Sigmoid colon (tissue), 7 donors: ENCODE results near the gene NR3C2. TPM values are rescaled to one million over a fixed set of nuclear protein-coding genes. Genes with fewer than 3 reads are reported as not detected.

Experiments
- DNase-seq: peaks from one replicate; pipeline ENCODE4 v3.0.0-alpha.2; 2019
- H3K27ac ChIP-seq, 4 donors: fragments of 200-600 bp; sonication (generic); one replicate each; pipeline ENCODE4 v1.5.1; 2016 to 2019; ENCODE audit warnings: mild to moderate bottlenecking in 1 of 4
- H3K27me3 ChIP-seq, 3 donors: fragments of 200-600 bp; sonication (generic); one replicate each; pipeline ENCODE4 v1.5.1; 2019; ENCODE audit warnings: mild to moderate bottlenecking in 1 of 3
- H3K36me3 ChIP-seq, 4 donors: fragments of 200-600 bp; sonication (generic); one replicate each; pipeline ENCODE4 v1.5.1; 2016 to 2019
- H3K4me1 ChIP-seq, 4 donors: fragments of 200-600 bp; sonication (generic); one replicate each; pipeline ENCODE4 v1.5.1; 2017 to 2019
- H3K4me3 ChIP-seq, 4 donors: fragments of 200-600 bp; sonication (generic); one replicate each; pipeline ENCODE4 v1.5.1; 2017 to 2019; ENCODE audit warnings: mild to moderate bottlenecking in 2 of 4, moderate library complexity in 1 of 4
- H3K9me3 ChIP-seq, 4 donors: fragments of 200-600 bp in 3 of 4; sonication (generic) in 3 of 4; one replicate each; pipeline versions ENCODE4 v1.5.1 to v1.6.1; 2013 to 2019
- CTCF ChIP-seq, 4 experiments: fragments of 450-650 bp in 3 of 4; fragments of 200-600 bp in 1 of 4; IDR thresholded peaks; one replicate each; pipeline ENCODE4 v1.5.1; 2016 to 2019; ENCODE audit warnings: antibody characterized with exemption in 4 of 4, mild to moderate bottlenecking in 3 of 4, moderate library complexity in 2 of 4
- EP300 ChIP-seq, 4 donors: sonication (generic); formaldehyde crosslinking; IDR thresholded peaks; one replicate each; pipeline ENCODE4 v1.6.1; 2017; ENCODE audit warnings: antibody characterized with exemption in 4 of 4
- POLR2A ChIP-seq, 2 donors: fragments of 450-650 bp; IDR thresholded peaks; one replicate each; pipeline ENCODE4 v1.6.1; 2016; ENCODE audit warnings: antibody characterized with exemption in 2 of 2, mild to moderate bottlenecking in 2 of 2, moderate library complexity in 2 of 2
- POLR2AphosphoS5 ChIP-seq, 4 donors: sonication (generic); formaldehyde crosslinking; IDR thresholded peaks; one replicate each; pipeline ENCODE4 v1.6.1; 2017; ENCODE audit warnings: antibody characterized with exemption in 4 of 4
- WGBS, 2 donors: extraction: QIAGEN DNeasy Blood & Tissue Kit; methylation state at CpG; one replicate each; pipeline ENCODE4 v1.1.7; 2013; 5-methylcytosine and 5-hydroxymethylcytosine counted together
- intact Hi-C: fragments of 100-400 bp; cut with DNase I; formaldehyde crosslinking; loops from one replicate; pipeline ENCODE4 v1.15.1; 2023
- polyA plus RNA-seq, 3 donors: library from polyadenylated mRNA; stranded (reverse); fragments of 200-250 nt; gene quantifications; one replicate each; pipeline ENCODE4 v1.2.3, GENCODE V29; 2013
- total RNA-seq, 4 donors: library from RNA; depleted of rRNA; stranded (reverse); fragments of >200 nt; gene quantifications; one replicate each; pipeline ENCODE4 v1.1.0, GENCODE V29; 2016
- donor health status: healthy with polysubstance abuse.
- donor health status: Bipolar disorder and iron deficiency.
- donor health status: healthy.

Gene NR3C2
- total and polyA plus RNA-seq, 7 donors, result 15.6 to 34.9 (median 23.4) TPM

DNA sequence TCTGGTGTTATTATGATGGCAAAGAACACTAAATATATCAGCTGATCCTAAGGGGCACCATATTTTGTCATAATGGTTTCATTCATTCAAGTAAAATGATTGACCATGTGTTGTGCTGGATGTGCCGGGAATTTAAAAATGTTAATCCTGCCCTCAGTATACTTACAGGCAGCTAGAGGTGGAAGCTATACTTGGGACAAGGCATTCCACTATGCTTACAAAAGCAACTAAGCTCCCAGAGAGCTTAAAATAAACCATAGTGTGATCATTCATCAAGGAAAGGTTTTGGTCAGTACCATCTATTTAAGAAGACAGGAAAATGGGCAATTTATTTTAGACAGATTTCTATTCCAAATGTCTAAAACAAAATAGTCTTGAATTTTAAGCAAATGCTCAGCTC, 46.4 kb downstream of the NR3C2 start:
- no peaks in the 10 kb centered on the region for H3K9me3 ChIP-seq
- no peaks in the 10 kb centered on the region for H3K27me3 ChIP-seq
- no peaks in the 10 kb centered on the region for H3K36me3 ChIP-seq
- DNase-seq, result no peak
- peaks cover 0 to 40% (median 3%) of the 10 kb centered on the region in 4 donors for H3K4me1 ChIP-seq
- intact Hi-C loops, result no loop called here
- H3K27ac ChIP-seq, result no peak overlapping the region
- 89 to 97% methylated on average over 1 of the region's 1 CpG for WGBS, 2 donors
- H3K4me3 ChIP-seq, result no peak overlapping the region
- no peak for TF ChIP-seq EP300 (IDR thresholded peaks at IDR 0.05)
- no peak for TF ChIP-seq POLR2A (IDR thresholded peaks at IDR 0.05)
- TF ChIP-seq CTCF (IDR thresholded peaks at IDR 0.05), result no peak
- TF ChIP-seq POLR2AphosphoS5 (IDR thresholded peaks at IDR 0.05), result no peak

- TF ChIP-seq POLR2A (IDR thresholded peaks at IDR 0.05) (no peak), CTCF (IDR thresholded peaks at IDR 0.05) (no peak), POLR2AphosphoS5 (IDR thresholded peaks at IDR 0.05) (no peak), EP300 (IDR thresholded peaks at IDR 0.05) (no peak)
- H3K36me3 ChIP-seq, result no peaks in the 10 kb centered on the region
- intact Hi-C loops, result no loop called here
- 37 to 59% methylated on average over 1 of the region's 1 CpG for WGBS, 2 donors
- DNase-seq, result no peak
- no peaks in the 10 kb centered on the region for H3K9me3 ChIP-seq
- H3K4me3 ChIP-seq, result no peak overlapping the region
- no peaks in the 10 kb centered on the region for H3K27me3 ChIP-seq
- peaks cover 0 to 15% (median 4%) of the 10 kb centered on the region in 4 donors for H3K4me1 ChIP-seq
- no peak overlapping the region for H3K27ac ChIP-seq
Measured at GRCh38 chr4:148391056-148391455, 51.2 kb downstream of the NR3C2 start.

- intact Hi-C loops, result no loop called here
Measured at GRCh38 chr4:148390311-148390710, 51.9 kb downstream of the NR3C2 start.

GRCh38 chr4:148380291-148380690, 61.9 kb downstream of the NR3C2 start:
- H3K9me3 ChIP-seq, result no peaks in the 10 kb centered on the region
- TF ChIP-seq CTCF (IDR thresholded peaks at IDR 0.05) (no peak), POLR2A (IDR thresholded peaks at IDR 0.05) (no peak), POLR2AphosphoS5 (IDR thresholded peaks at IDR 0.05) (no peak), EP300 (IDR thresholded peaks at IDR 0.05) (no peak)

More at GRCh38 chr4:148390311-148390710, 51.9 kb downstream of the NR3C2 start:
- H3K27me3 ChIP-seq, result no peaks in the 10 kb centered on the region
- WGBS, 2 donors, result 65 to 84% methylated on average over 3 of the region's 3 CpGs
- H3K4me3 ChIP-seq, result no peak overlapping the region
- H3K9me3 ChIP-seq, result no peaks in the 10 kb centered on the region
- H3K27ac ChIP-seq, result no peak overlapping the region
- DNase-seq, result no peak
- TF ChIP-seq EP300 (IDR thresholded peaks at IDR 0.05) (no peak), POLR2AphosphoS5 (IDR thresholded peaks at IDR 0.05) (no peak), POLR2A (IDR thresholded peaks at IDR 0.05) (no peak), CTCF (IDR thresholded peaks at IDR 0.05) (no peak)
- H3K4me1 ChIP-seq, result peaks cover 0 to 11% (median 4%) of the 10 kb centered on the region in 4 donors
- no peaks in the 10 kb centered on the region for H3K36me3 ChIP-seq

DNA sequence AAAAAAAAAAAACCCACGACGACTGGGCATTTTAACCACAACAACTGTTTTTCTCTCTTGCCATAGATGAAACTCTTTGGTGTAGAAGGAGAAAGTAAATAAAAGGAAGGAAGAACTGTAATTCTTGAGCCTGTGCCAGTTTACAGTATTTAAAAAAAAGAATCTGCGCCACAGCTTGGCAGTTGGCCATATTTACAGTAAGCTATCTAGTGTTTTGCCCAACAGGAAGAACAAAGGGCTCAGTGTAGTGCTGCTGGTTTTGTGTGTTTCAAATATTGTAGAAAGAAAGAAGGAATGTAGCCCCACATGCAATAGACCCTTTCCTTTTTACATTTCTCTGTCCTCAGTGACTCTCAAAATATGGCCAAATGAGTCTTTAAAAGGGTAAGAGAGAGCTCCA, 66.1 kb downstream of the NR3C2 start:
- peak overlapping the region in 3 of 4 donors; percentile 1 to 54 (median 48) for H3K27ac ChIP-seq
- peak; percentile 9 to 60 (median 40) for TF ChIP-seq POLR2AphosphoS5 (IDR thresholded peaks at IDR 0.05)
- no peak for TF ChIP-seq CTCF (IDR thresholded peaks at IDR 0.05)

More at GRCh38 chr4:148380291-148380690, 61.9 kb downstream of the NR3C2 start:
- no peak for DNase-seq
- Histone ChIP-seq H3K4me1 (peaks cover 0 to 12% (median 3%) of the 10 kb centered on the region in 4 donors), H3K27ac (no peak overlapping the region), H3K36me3 (no peaks in the 10 kb centered on the region), H3K27me3 (no peaks in the 10 kb centered on the region), H3K4me3 (no peak overlapping the region)
- intact Hi-C loops, result no loop called here
- WGBS, 2 donors, result 86 to 94% methylated on average over 4 of the region's 4 CpGs

More for the DNA sequence above, 66.1 kb downstream of the NR3C2 start:
- no peaks in the 10 kb centered on the region for H3K36me3 ChIP-seq
- H3K4me3 ChIP-seq, result peak overlapping the region in 3 of 4 donors; percentile 23 to 38 (median 38)
- H3K4me1 ChIP-seq, result peaks cover 0 to 12% (median 3%) of the 10 kb centered on the region in 4 donors
- peak; percentile 75 for DNase-seq
- H3K9me3 ChIP-seq, result no peaks in the 10 kb centered on the region
- no peaks in the 10 kb centered on the region for H3K27me3 ChIP-seq
- 0 to 6% methylated on average over 3 of the region's 3 CpGs for WGBS, 2 donors
- intact Hi-C loops, result loop anchor here (5.0 kb wide), 1 partner anchor 66 kb away; the partner anchor contains the start of gene NR3C2
